GM06990 (cell line): Measurements from ENCODE around the gene PRKN.

Experiments
- DNase-seq: peaks from one replicate; pipeline ENCODE4 v3.0.0-alpha.2; 2011; ENCODE audit not compliant: insufficient read length; ENCODE audit errors: extremely low read depth
- H3K27me3 ChIP-seq: replicated peaks from 2 replicates; pipeline ENCODE4 v1.6.0; 2011; ENCODE audit warnings: low read length; ENCODE audit not compliant: control insufficient read depth, insufficient read depth
- H3K36me3 ChIP-seq: 2 replicates; pipeline ENCODE4 v1.5.1; 2011; ENCODE audit warnings: low read length; ENCODE audit not compliant: control insufficient read depth, insufficient read depth
- H3K4me3 ChIP-seq: replicated peaks from 2 replicates; pipeline ENCODE4 v1.5.1; 2011; ENCODE audit warnings: low read depth, mild to moderate bottlenecking, control low read depth, low read length
- CTCF ChIP-seq: IDR thresholded peaks from 2 replicates; pipeline ENCODE4 v1.5.1; 2011; ENCODE audit warnings: low read length, control low read depth, mild to moderate bottlenecking, inconsistent platforms; ENCODE audit not compliant: insufficient read depth, poor library complexity, severe bottlenecking

Gene PRKN

GRCh38 chr6:162273986-162274385, 453.6 kb downstream of the PRKN start:
- no peak overlapping the region for H3K4me3 ChIP-seq
- DNase-seq, result no peak
- TF ChIP-seq CTCF, result no peak
- H3K36me3 ChIP-seq, result no peaks in the 10 kb centered on the region
- no peaks in the 10 kb centered on the region for H3K27me3 ChIP-seq

- no peaks in the 10 kb centered on the region for H3K36me3 ChIP-seq
- no peak for DNase-seq
- H3K4me3 ChIP-seq, result no peak overlapping the region
- TF ChIP-seq CTCF, result no peak
- no peaks in the 10 kb centered on the region for H3K27me3 ChIP-seq
Measured at GRCh38 chr6:162271922-162272321, 455.6 kb downstream of the PRKN start.

- Histone ChIP-seq H3K4me3 (no peak overlapping the region), H3K36me3 (no peaks in the 10 kb centered on the region), H3K27me3 (no peaks in the 10 kb centered on the region)
- no peak for DNase-seq
- no peak for TF ChIP-seq CTCF
Measured at GRCh38 chr6:162270966-162271365, 456.6 kb downstream of the PRKN start.

- no peak for TF ChIP-seq CTCF
- DNase-seq, result no peak
- no peaks in the 10 kb centered on the region for H3K36me3 ChIP-seq
Measured at GRCh38 chr6:162267641-162268040, 459.9 kb downstream of the PRKN start.

GRCh38 chr6:162267126-162267525, 460.4 kb downstream of the PRKN start:
- no peaks in the 10 kb centered on the region for H3K27me3 ChIP-seq
- no peak for TF ChIP-seq CTCF
- DNase-seq, result no peak
- H3K4me3 ChIP-seq, result no peak overlapping the region
- H3K36me3 ChIP-seq, result no peaks in the 10 kb centered on the region

More at GRCh38 chr6:162267641-162268040, 459.9 kb downstream of the PRKN start:
- H3K4me3 ChIP-seq, result no peak overlapping the region
- no peaks in the 10 kb centered on the region for H3K27me3 ChIP-seq

DNA sequence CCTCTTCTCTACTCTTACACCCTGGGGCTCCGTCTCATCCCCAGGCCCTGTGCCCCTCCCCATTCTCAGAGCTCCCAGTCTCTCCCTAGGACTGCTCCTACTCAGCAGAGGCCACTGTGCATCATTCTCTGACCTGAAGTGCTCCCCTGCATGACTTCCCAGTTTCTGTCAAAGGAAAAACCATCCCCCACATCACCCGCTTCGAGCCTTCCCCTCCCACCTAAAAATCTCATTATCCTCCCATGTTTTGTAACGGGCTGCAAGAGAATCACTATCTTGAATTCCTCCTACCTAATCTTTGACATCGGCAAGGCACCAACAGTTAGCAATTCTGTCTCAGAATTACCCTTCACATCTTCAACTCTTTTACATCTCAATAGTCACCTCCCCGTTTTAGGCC, 463.0 kb downstream of the PRKN start:
- Histone ChIP-seq H3K4me3 (no peak overlapping the region), H3K27me3 (no peaks in the 10 kb centered on the region), H3K36me3 (no peaks in the 10 kb centered on the region)
- no peak for DNase-seq
- TF ChIP-seq CTCF, result no peak
